Keratinocyte (primary cell): Measurements from ENCODE around the gene NT5DC3.

Experiments
- CTCF ChIP-seq, 3 experiments: IDR thresholded peaks in 1 of 3; conservative IDR thresholded peaks in 1 of 3; optimal IDR thresholded peaks in 1 of 3; 2 replicates in 2 of 3; 3 replicates in 1 of 3; pipeline versions ENCODE3 to v1.5.1; 2011; ENCODE audit warnings: low read length in 3 of 3, mild to moderate bottlenecking in 3 of 3, moderate library complexity in 2 of 3, control low read depth in 1 of 3, inconsistent platforms in 1 of 3; ENCODE audit not compliant: insufficient read depth in 2 of 3; ENCODE audit errors: extremely low read depth in 1 of 3
- EZH2 ChIP-seq: IDR thresholded peaks from one replicate; pipeline ENCODE4 v1.6.1; 2012; ENCODE audit warnings: inconsistent platforms, mild to moderate bottlenecking, low read length, moderate library complexity

GRCh38 chr12:103814436-103814835 lies 26.6 kb downstream of the NT5DC3 start:
- TF ChIP-seq CTCF (optimal IDR thresholded peaks at IDR 0.05 in 1 of 3, IDR thresholded peaks at IDR 0.05 in 1 of 3, conservative IDR thresholded peaks at IDR 0.05 in 1 of 3; ENCODE audit: extremely low read depth in 1 of 3, insufficient read depth in 2 of 3, low read length in 3 of 3), result no peak
- no peak for TF ChIP-seq EZH2
